Measurements from ENCODE around the gene PDC.

PDC gene

DNA sequence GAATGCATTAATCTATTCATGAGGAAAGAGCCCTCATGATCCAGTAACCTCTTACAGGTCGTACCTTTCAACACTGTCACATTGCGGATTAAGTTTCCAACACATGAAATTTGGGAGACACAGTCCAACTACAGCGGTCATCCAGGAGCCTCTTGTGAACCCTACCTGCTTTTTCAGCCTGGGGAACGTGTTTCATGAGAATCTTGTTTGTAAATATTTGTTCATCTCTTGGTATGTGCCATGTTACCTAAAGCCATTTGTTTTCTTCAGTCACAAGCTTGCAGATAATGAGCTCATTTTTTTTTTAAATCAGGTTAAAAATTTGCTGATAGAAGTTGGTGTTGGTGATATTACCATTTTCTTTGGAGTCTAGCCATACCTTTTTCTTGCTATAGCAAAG lies 37.2 kb upstream of the PDC start:
- in situ Hi-C loops (cut with MboI; ENCODE audit: low pct_unique_long_range_greater_than_20kb, low sequenced_read_pairs, unreplicated experiment) = loop anchor here (25.0 kb wide), 1 partner anchor 489 kb away; no protein-coding TSS in a partner anchor
- no peak for DNase-seq (ENCODE audit: low spot score)

DNA sequence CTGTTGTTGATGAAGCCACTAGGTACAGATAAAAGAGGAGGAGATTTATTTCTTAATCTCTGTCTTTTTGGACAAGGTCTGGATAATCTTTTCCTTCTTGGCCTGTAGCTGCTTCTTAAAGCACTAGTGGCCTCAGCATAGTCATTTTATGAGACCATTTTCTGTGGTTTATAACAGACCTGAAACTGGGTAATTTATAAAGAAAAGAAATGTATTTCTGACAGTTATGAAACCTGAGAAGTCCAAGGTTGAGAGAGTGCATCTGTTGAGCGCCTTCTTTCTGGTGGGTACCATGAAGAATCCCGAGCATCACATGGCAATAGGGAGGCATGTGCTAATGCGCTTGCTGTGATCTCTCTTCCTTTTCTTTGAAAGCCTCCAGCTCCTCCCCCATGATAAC lies 36.7 kb upstream of the PDC start:
- in situ Hi-C loops (cut with MboI; ENCODE audit: low pct_unique_long_range_greater_than_20kb, low sequenced_read_pairs, unreplicated experiment) = loop anchor here (25.0 kb wide), 1 partner anchor 490 kb away; no protein-coding TSS in a partner anchor
- TF ChIP-seq, protein P1, sequence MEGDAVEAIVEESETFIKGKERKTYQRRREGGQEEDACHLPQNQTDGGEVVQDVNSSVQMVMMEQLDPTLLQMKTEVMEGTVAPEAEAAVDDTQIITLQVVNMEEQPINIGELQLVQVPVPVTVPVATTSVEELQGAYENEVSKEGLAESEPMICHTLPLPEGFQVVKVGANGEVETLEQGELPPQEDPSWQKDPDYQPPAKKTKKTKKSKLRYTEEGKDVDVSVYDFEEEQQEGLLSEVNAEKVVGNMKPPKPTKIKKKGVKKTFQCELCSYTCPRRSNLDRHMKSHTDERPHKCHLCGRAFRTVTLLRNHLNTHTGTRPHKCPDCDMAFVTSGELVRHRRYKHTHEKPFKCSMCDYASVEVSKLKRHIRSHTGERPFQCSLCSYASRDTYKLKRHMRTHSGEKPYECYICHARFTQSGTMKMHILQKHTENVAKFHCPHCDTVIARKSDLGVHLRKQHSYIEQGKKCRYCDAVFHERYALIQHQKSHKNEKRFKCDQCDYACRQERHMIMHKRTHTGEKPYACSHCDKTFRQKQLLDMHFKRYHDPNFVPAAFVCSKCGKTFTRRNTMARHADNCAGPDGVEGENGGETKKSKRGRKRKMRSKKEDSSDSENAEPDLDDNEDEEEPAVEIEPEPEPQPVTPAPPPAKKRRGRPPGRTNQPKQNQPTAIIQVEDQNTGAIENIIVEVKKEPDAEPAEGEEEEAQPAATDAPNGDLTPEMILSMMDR (IDR thresholded peaks at IDR 0.05; ENCODE audit: extremely low read depth, insufficient read depth, missing control alignments) = no peak

More for the DNA sequence above, 37.2 kb upstream of the PDC start:
- TF ChIP-seq, protein P1 (IDR thresholded peaks at IDR 0.05; ENCODE audit: extremely low read depth, insufficient read depth, missing control alignments) = no peak

DNA sequence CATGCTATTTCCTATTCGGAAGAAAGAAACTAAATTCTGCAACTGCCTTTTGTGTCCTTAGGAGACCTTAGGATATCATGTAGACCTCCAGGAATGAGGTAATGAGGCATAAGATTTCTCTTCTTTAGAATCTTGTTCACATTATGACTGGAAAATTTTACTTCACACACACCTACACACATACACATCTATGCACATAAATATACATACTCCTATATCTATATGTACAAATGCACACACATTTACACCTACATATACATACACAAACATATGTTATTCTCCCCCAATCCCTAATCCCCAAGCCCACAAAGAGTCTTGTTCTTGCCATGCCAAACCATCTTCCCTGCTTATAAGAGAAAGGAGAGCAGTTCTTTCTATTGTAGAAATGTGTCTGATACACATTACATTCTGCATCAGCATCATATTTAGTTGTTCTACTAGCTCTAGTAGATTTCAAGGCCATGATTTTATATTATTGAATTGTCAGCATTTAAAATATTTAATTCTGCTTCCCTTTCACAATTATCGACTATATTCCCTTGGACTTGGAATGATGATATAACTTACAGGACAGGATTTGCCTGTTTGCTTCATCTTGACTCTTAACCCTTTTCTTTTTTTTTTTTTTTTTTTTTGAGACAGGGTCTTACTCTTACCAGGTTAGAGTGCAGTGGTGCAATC lies 35.4 kb upstream of the PDC start:
- TF ChIP-seq, protein P1 (IDR thresholded peaks at IDR 0.05; ENCODE audit: extremely low read depth, insufficient read depth, missing control alignments) = no peak
- no peak for DNase-seq (ENCODE audit: low spot score)
- in situ Hi-C loops (cut with MboI; ENCODE audit: low pct_unique_long_range_greater_than_20kb, low sequenced_read_pairs, unreplicated experiment) = loop anchor here (25.0 kb wide), 1 partner anchor 491 kb away; no protein-coding TSS in a partner anchor

More for the DNA sequence above, 36.7 kb upstream of the PDC start:
- no peak for DNase-seq (ENCODE audit: low spot score)

DNA sequence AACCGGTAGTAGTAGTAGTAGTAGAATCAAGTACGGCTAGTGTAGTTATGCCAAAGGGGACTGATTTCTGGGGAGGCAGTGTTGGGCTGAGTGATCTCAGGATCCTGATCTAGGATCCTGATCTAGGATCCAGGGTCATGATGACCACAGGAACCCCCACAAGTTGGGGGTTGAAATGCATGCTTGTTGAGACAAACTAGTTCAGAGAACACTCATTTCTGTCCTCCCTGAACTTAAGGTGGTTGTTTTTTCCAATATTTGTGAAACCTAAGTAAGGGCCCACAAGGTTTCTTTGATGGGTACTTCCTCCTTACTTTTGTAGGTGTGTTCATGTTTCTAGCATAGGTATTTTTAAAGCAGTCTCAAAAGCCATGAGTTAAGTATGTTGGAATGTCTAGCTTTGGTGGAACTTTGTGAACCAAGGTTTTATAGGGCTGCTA lies 33.9 kb upstream of the PDC start:
- in situ Hi-C loops (cut with MboI; ENCODE audit: low pct_unique_long_range_greater_than_20kb, low sequenced_read_pairs, unreplicated experiment) = loop anchor here (25.0 kb wide), 1 partner anchor 492 kb away; no protein-coding TSS in a partner anchor
- TF ChIP-seq, protein P1 (IDR thresholded peaks at IDR 0.05; ENCODE audit: extremely low read depth, insufficient read depth, missing control alignments) = no peak
- DNase-seq (ENCODE audit: low spot score) = no peak

DNA sequence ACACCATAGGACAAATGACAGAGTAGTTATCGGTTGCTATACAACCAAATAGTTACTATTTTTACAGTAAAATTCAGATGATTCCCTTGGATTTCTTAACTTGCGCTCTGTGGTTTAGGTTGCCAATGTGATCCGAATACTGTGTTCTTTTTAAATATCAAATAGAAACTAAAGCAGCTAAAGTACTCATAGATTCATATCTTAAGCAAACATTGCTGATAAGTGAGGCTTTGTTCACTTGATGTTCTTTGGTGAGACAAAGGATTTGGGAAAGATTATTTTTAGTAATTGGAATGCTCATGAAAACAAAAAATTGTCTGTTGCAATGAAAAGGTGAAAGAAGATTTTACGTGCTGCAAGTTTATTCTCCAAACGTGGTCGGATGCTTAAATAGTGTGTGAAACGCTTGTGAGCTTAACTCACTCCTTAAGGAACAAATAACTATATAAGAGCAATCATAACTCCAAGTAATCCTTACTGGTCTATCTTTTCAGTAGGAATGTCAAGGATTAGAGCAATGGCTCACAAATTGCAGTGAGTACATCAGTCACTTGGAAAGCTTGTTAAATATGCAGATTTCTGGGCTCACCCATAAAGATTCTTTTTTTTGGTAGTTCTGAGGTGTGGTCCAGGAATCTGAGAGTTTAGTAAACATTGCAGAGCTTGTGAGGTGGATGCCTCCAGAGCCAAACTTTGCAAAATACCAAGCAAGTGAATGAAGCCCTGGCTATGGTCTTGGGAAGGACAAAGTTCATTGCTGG lies 31.8 kb upstream of the PDC start:
- TF ChIP-seq, protein P1 (IDR thresholded peaks at IDR 0.05; ENCODE audit: extremely low read depth, insufficient read depth, missing control alignments) = no peak
- no peak for DNase-seq (ENCODE audit: low spot score)
- in situ Hi-C loops (cut with MboI; ENCODE audit: low pct_unique_long_range_greater_than_20kb, low sequenced_read_pairs, unreplicated experiment) = loop anchor here (25.0 kb wide), 1 partner anchor 495 kb away; no protein-coding TSS in a partner anchor

DNA sequence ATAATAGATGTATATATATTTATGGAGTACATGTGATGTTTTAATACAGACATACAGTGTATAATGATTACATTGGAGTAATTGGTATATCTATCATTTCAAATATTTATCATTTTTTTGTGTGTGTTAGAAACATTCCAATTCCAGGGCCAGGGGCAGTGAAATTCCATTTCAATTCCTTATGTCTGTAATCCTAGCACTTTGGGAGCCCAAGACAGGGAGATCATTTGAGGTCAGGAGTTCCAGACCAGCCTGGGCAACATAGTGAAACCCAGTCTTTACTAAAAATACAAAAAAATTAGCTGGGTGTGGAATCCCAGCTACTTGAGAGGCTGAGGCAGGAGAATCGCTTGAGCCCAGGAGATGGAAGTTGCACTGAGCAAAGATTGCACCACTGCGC lies 30.4 kb upstream of the PDC start:
- in situ Hi-C loops (cut with MboI; ENCODE audit: low pct_unique_long_range_greater_than_20kb, low sequenced_read_pairs, unreplicated experiment) = loop anchor here (25.0 kb wide), 1 partner anchor 496 kb away; no protein-coding TSS in a partner anchor
- no peak for DNase-seq (ENCODE audit: low spot score)
- TF ChIP-seq, protein P1 (IDR thresholded peaks at IDR 0.05; ENCODE audit: extremely low read depth, insufficient read depth, missing control alignments) = no peak

All from GM13977 (cell line).